ENCODE results near the gene WDR48.

The WDR48 gene

GRCh38 chr3:39103791-39104552 lies 52.2 kb downstream of the WDR48 start:
- DNase-seq, result no peak

GRCh38 chr3:39104961-39105686 lies 53.3 kb downstream of the WDR48 start:
- DNase-seq, result no peak

- no peak for DNase-seq
Observed at GRCh38 chr3:39105687-39106063, 53.9 kb downstream of the WDR48 start.

GRCh38 chr3:39106281-39106811 lies 54.5 kb downstream of the WDR48 start:
- no peak for DNase-seq

- no peak for DNase-seq
Observed at GRCh38 chr3:39106851-39107387, 55.1 kb downstream of the WDR48 start.

- DNase-seq, result peak; percentile 87
Observed at GRCh38 chr3:39107388-39108199, 55.8 kb downstream of the WDR48 start, which contains the start of the genes GORASP1 and TTC21A. GORASP1 (minus strand) TSS chr3:39107627; CDS start chr3:39107541, 86 bp downstream. TTC21A (plus strand) TSS chr3:39107680; CDS start chr3:39107838, 158 bp downstream.

- DNase-seq, result no peak
Observed at GRCh38 chr3:39108200-39108710, 56.4 kb downstream of the WDR48 start.

GRCh38 chr3:39109086-39109485 lies 57.3 kb downstream of the WDR48 start:
- DNase-seq, result no peak

- DNase-seq, result no peak
Observed at GRCh38 chr3:39110041-39110639, 58.3 kb downstream of the WDR48 start.

GRCh38 chr3:39112113-39112512 lies 60.3 kb downstream of the WDR48 start:
- DNase-seq, result peak; percentile 43

- no peak for DNase-seq
Observed at GRCh38 chr3:39112535-39112934, 60.7 kb downstream of the WDR48 start.

- DNase-seq, result no peak
Observed at GRCh38 chr3:39113291-39113690, 61.5 kb downstream of the WDR48 start.

- no peak for DNase-seq
Observed at GRCh38 chr3:39114456-39114855, 62.6 kb downstream of the WDR48 start.

- DNase-seq, result no peak
Observed at GRCh38 chr3:39115870-39116269, 64.1 kb downstream of the WDR48 start.

GRCh38 chr3:39118079-39118478 lies 66.3 kb downstream of the WDR48 start:
- DNase-seq, result no peak

- no peak for DNase-seq
Observed at GRCh38 chr3:39118931-39119660, 67.3 kb downstream of the WDR48 start.

GRCh38 chr3:39121621-39122020 lies 69.8 kb downstream of the WDR48 start:
- no peak for DNase-seq

GRCh38 chr3:39122813-39123212 lies 71.0 kb downstream of the WDR48 start:
- DNase-seq, result no peak

GRCh38 chr3:39124876-39125840 lies 73.3 kb downstream of the WDR48 start:
- no peak for DNase-seq

GRCh38 chr3:39125841-39126500 lies 74.2 kb downstream of the WDR48 start:
- DNase-seq, result no peak

Data from activated effector memory CD4-positive, alpha-beta T cell treated with anti-CD3 and anti-CD28 coated beads, Interleukin-2, amount 50 U/mL, for 16 hours (primary cell).